ENCODE results near the gene PRKCE.

Gene PRKCE

GRCh38 chr2:46143429-46144132, 492.1 kb downstream of the PRKCE start:
- no peak for DNase-seq (ENCODE audit: low read depth in 2 of 2)

GRCh38 chr2:46144133-46144800, 492.8 kb downstream of the PRKCE start:
- DNase-seq (ENCODE audit: low read depth in 2 of 2), result no peak

- DNase-seq (ENCODE audit: low read depth in 2 of 2), result no peak
Observed at GRCh38 chr2:46145017-46145416, 493.5 kb downstream of the PRKCE start.

GRCh38 chr2:46145840-46146239, 494.4 kb downstream of the PRKCE start:
- DNase-seq (ENCODE audit: low read depth in 2 of 2), result no peak

- DNase-seq (ENCODE audit: low read depth in 2 of 2), result no peak
Observed at GRCh38 chr2:46146866-46147502, 495.5 kb downstream of the PRKCE start.

- no peak for DNase-seq (ENCODE audit: low read depth in 2 of 2)
Observed at GRCh38 chr2:46147626-46148368, 496.3 kb downstream of the PRKCE start.

GRCh38 chr2:46148369-46148736, 496.9 kb downstream of the PRKCE start:
- DNase-seq (ENCODE audit: low read depth in 2 of 2), result no peak

- DNase-seq (ENCODE audit: low read depth in 2 of 2), result no peak
Observed at GRCh38 chr2:46150445-46150955, 499.0 kb downstream of the PRKCE start.

- no peak for DNase-seq (ENCODE audit: low read depth in 2 of 2)
Observed at GRCh38 chr2:46151577-46151976, 500.1 kb downstream of the PRKCE start.

- DNase-seq (ENCODE audit: low read depth in 2 of 2), result no peak
Observed at GRCh38 chr2:46153996-46154753, 502.7 kb downstream of the PRKCE start.

- DNase-seq (ENCODE audit: low read depth in 2 of 2), result no peak
Observed at GRCh38 chr2:46157072-46157965, 505.8 kb downstream of the PRKCE start.

GRCh38 chr2:46157966-46158310, 506.5 kb downstream of the PRKCE start:
- DNase-seq (ENCODE audit: low read depth in 2 of 2), result no peak

- no peak for DNase-seq (ENCODE audit: low read depth in 2 of 2)
Observed at GRCh38 chr2:46158661-46159060, 507.2 kb downstream of the PRKCE start.

GRCh38 chr2:46160326-46160725, 508.9 kb downstream of the PRKCE start:
- DNase-seq (ENCODE audit: low read depth in 2 of 2), result no peak

GRCh38 chr2:46161315-46161714, 509.8 kb downstream of the PRKCE start:
- DNase-seq (ENCODE audit: low read depth in 2 of 2), result no peak

GRCh38 chr2:46161911-46162310, 510.4 kb downstream of the PRKCE start:
- no peak for DNase-seq (ENCODE audit: low read depth in 2 of 2)

GRCh38 chr2:46162329-46163097, 511.0 kb downstream of the PRKCE start:
- DNase-seq (ENCODE audit: low read depth in 2 of 2), result no peak

- no peak for DNase-seq (ENCODE audit: low read depth in 2 of 2)
Observed at GRCh38 chr2:46163098-46163430, 511.6 kb downstream of the PRKCE start.

- no peak for DNase-seq (ENCODE audit: low read depth in 2 of 2)
Observed at GRCh38 chr2:46163804-46164528, 512.5 kb downstream of the PRKCE start.
